Measurements from ENCODE around the gene CTDSPL. TPM values are rescaled to one million over a fixed set of nuclear protein-coding genes. Genes with fewer than 3 reads are reported as not detected.

The CTDSPL gene
- total and polyA plus RNA-seq, 2 of the 8 experiments (the other 6 are each of a cell fraction or from before 2014, with no cell fraction given) = 20.3 to 42.2 TPM

- TF ChIP-seq TAF7 (optimal IDR thresholded peaks at IDR 0.05; ENCODE audit: borderline replicate concordance, low read depth, low read length) (no peak), CHD1 (IDR thresholded peaks at IDR 0.05; ENCODE audit: low read depth, low read length) (no peak), POU5F1 (IDR thresholded peaks at IDR 0.05; ENCODE audit: low read depth, low read length) (no peak), HDAC6 (IDR thresholded peaks at IDR 0.05; ENCODE audit: low read depth, low read length) (no peak), BCL11A (IDR thresholded peaks at IDR 0.05; ENCODE audit: low read depth in 2 of 2, low read length in 2 of 2) (no peak)
These were observed 24.1 kb downstream of the CTDSPL start (continued) for GRCh38 chr3:37885814-37886213.
